KBM-7 (cell line): ENCODE results near the gene METAP1D.

Experiments used
- DNase-seq: peaks from one replicate; pipeline ENCODE4 v3.0.0-alpha.2; 2015
- in situ Hi-C: fragments of 300-500 bp; cut with MboI; formaldehyde crosslinking; loops from 2 replicates; pipeline ENCODE4 v1.14.3; 2020; ENCODE audit warnings: low sequenced_read_pairs, low pct_unique_long_range_greater_than_20kb, mixed read lengths

The METAP1D gene

DNA sequence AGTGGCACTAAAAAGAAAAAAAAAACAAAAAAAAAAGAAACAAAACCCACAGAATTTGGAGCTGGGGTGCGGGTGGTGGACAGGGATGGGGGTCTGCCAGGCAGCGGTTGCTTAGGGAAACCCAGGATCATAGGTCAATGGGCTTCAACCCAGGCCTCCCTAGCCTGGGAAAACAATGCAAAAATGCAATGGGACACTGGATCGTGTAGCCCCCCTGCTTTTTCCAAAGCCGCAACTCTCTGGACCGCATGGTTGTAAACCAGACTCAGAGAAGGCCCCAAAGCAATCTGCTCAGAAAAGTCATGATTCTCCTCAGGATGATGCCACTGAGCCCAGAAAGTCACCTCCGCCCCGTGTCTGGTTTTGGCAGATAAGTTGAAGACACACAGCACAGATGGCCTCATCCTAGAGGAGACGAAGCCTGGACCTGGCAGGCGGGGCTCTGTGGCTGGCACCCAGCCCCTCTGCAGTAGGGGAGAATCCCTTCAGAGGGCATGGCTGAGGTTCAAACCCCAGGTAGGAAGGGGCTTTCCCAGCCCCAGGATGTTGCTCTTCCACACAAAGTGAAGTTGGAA is 97.9 kb downstream of the METAP1D start:
- in situ Hi-C loops, result no loop called here

GRCh38 chr2:172098287-172098649 is 98.5 kb downstream of the METAP1D start:
- no peak for DNase-seq
- in situ Hi-C loops, result no loop called here

More for the DNA sequence above, 97.9 kb downstream of the METAP1D start:
- no peak for DNase-seq

GRCh38 chr2:172098650-172099471 is 99.1 kb downstream of the METAP1D start:
- peak; percentile 71 for DNase-seq
- in situ Hi-C loops, result no loop called here

DNA sequence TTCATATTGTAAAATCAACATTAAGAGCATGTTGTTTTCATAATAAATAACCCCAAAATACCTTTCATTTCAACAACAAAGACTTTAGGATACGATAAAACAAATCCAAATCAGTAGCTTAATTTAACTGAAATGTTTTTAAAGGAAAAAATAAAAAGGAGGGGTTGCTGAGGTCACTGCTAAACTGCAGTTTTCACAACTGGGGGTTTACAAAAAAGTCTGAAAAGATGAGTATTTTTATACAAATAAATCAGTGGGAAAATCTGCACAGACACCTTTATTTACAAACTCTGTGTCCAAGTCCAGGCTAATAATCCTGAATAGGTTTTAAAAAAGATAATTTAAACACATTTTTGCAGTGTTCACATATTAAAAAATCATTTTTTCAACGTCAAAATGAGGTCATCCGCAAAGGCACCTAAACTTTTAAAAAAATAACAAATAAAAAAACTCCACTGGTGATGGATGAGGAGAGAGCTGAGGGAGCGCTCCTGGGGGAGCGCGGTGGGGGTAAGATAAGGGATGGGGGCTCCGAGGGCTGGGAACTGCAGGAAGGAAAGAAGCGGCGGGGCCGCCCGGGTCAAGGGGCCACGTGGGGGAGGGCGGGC is 99.8 kb downstream of the METAP1D start:
- in situ Hi-C loops, result loop anchor here (25.0 kb wide), 2 partner anchors 387 to 512 kb away; no protein-coding TSS in a partner anchor
- no peak for DNase-seq

DNA sequence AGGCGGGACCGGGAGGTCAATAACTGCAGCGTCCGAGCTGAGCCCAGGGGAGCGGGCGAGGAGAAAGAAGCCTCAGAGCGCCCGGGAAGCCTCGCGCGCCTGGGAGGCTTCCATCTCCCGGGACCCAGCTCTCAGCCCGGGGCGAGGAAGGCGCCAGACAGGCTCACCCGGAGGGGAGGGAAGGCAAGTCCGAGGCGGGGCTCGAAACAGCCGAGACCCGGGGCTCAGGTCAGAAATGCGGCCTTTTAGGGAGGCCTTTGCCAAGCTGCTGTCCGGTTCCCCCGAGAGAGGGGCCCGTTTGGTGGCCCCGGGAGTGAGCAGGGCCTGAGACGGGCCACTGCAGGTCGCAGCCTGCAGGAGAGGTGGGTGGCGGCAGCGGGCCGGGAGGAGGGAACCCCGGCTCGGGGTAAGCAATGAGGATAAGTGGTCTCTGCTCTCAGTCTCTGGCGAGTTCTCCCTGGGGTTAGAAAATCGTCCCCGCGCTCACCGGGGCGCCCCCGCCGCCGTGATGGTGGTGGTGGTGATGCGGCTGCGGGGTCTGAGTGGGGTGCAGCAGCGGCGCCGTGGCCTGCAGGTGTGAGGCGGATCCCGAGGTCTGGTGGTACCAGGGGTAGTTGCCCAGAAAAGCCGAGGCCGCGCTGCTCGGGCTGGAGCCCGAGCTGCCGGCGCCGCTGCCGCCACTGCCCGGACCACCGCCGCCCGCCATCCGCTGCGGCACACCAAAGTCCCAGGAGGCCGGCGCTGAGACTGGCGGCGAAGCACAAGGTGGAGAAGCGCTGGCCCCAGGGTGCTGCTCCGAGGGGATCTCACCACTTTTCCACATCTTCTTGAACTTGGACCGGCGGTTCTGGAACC is 100.6 kb downstream of the METAP1D start:
- DNase-seq, result no peak
- in situ Hi-C loops, result loop anchor here (25.0 kb wide), 2 partner anchors 388 to 513 kb away; no protein-coding TSS in a partner anchor

GRCh38 chr2:172100935-172101820 is 101.4 kb downstream of the METAP1D start:
- no peak for DNase-seq

DNA sequence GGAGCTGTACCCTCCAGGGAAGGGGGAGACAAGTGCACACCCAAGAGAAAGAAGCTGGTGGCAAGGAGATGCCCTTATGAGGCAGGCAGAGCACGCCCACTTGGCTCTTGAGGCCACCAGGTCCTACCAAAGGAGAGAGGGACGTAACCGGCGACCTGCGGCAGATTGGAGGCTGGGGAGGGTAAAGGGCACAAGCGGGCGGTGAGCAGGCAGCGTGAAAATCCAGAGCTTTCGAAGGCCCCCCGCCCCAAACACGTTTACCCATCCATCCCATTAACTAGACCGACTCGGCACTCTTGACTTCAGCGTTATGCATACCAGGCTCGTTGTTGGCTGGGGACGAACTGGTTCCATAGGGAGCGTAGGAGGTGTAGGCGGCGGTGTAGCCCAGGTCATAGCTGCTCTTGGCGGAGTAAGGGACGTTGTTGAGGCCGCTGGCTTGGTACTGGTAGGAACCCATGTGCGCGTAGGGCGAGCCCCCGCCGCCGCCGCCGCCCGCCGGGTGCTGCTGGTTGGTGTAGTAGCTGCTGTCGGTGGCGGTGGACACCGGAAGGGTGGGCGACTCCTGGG is 102.2 kb downstream of the METAP1D start:
- peak; percentile 77 for DNase-seq
- in situ Hi-C loops, result loop anchor here (25.0 kb wide), 2 partner anchors 390 to 515 kb away; no protein-coding TSS in a partner anchor

More at GRCh38 chr2:172100935-172101820, 101.4 kb downstream of the METAP1D start:
- in situ Hi-C loops, result loop anchor here (25.0 kb wide), 2 partner anchors 389 to 514 kb away; no protein-coding TSS in a partner anchor

DNA sequence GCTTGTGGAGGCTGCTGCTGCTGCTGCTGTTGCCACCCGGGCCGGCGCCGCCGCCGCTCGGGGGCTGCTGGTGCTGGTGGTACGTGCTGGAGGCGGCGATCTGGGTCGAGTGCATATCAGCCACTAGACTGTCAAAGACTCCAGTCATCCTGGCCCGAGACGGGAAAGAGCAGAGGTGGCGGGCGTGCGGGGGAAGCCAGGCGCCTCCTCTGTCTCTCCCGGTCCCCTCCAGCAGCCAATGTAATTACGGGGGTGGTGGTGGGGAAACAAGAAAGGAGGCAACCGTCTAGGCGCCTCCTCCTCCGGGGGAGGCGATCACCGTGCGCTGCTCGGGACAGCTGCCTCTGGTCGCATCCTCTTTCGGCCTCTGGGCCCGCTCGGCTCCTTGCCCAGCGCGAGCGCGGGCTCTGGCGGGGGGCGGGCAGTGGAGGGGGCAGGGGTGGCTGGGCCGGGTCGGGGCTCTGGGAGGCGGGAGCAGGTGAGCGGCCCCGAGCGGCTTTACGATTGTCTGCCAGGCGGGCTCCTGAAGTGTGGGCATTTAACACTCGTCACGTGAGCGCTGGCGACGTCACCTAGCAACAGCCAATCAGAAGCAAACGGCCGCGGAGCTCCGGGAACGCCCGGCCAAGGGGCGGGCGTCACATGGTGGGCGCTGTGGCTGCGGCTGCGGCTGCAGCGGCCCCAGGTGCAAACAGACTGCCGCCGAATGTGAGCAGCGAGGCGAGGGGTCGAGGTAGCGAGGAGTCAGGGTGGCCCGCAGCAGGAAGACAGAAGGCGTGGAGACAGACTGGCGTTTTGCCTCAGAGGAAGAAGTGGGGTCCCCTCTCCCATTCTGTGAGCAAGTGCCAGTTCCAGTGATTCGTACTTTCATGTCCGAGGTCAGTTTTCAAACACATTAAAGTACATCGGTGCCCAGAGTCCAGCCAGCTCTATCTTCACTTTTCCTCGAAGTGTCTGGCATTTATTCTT is 102.9 kb downstream of the METAP1D start, which contains the start of gene DLX2:
Gene DLX2, minus strand, starts transcription at position 510 of the 969 bp plus-strand sequence. Its CDS starts 362 bp downstream, at position 148.
- in situ Hi-C loops, result loop anchor here (25.0 kb wide), 2 partner anchors 390 to 515 kb away; no protein-coding TSS in a partner anchor
- peak; percentile 96 for DNase-seq

DNA sequence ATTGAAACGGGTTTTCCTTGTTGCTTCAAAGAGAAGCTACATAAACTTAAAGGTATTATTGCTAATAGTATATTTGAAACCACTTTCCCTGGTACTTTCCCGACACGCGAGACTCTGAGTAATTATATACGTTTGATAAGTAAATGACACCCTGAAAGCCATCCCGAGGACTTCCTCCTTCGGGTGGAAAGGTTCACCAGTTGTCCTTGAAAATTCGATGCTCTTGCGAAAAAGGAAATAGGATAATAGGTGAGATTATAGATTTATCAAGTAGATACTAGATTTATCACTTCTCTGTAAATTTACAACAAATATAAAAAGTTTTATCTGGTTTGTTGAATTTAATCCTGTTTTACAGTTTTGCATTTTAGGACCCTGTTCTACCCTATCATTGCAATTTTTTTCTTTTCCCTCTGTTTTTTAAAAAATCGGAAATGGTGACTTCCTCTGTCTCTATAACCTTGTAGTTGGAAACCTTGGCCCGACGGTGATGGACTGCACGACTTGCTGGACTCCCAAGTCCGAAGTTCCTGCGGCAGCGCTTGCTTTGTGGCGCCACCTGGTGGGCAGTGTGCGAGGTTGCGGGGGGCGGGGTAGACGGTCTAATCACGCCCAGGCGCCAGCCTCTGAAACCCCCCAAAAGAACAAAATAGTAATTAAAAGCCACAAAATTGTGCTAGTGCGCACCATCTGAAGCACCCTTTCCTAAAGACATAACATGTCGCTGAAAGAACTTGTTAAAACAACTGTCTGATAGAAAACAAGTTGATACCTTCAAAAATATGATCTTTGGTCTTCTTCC is 103.9 kb downstream of the METAP1D start:
- in situ Hi-C loops, result loop anchor here (25.0 kb wide), 2 partner anchors 391 to 516 kb away; no protein-coding TSS in a partner anchor
- peak; percentile 86 for DNase-seq

DNA sequence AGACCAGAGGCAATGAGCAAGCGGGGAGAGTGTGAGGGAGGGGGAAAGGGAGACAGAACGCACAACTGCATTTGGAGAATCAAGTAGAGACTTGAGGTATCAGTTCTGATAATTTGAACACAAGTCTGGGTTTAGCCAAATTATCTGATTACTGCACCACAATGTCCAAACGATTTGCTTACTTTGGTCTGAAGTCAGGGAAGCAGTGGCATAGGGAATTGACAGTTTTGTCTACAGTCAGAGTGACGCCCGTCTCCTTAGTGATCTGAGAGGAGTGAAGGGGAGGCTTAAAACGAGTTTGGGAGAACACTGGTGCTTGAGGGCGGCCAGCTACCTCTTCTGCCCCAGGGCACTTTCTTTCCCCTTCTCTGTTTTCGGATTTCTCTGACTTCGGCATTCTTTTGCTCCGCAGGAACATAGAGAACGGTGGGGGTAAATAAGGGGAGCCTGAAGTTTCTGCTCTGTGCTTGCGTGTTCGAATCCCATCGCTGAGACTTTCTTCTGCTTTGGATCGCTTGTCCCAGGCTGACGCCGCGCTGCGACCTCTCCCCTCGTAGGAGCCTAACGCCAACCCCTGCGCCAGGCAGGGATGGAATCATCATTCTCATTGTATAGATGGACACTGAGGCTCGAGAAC is 105.8 kb downstream of the METAP1D start:
- DNase-seq, result no peak
- in situ Hi-C loops, result loop anchor here (25.0 kb wide), 2 partner anchors 393 to 518 kb away; no protein-coding TSS in a partner anchor

DNA sequence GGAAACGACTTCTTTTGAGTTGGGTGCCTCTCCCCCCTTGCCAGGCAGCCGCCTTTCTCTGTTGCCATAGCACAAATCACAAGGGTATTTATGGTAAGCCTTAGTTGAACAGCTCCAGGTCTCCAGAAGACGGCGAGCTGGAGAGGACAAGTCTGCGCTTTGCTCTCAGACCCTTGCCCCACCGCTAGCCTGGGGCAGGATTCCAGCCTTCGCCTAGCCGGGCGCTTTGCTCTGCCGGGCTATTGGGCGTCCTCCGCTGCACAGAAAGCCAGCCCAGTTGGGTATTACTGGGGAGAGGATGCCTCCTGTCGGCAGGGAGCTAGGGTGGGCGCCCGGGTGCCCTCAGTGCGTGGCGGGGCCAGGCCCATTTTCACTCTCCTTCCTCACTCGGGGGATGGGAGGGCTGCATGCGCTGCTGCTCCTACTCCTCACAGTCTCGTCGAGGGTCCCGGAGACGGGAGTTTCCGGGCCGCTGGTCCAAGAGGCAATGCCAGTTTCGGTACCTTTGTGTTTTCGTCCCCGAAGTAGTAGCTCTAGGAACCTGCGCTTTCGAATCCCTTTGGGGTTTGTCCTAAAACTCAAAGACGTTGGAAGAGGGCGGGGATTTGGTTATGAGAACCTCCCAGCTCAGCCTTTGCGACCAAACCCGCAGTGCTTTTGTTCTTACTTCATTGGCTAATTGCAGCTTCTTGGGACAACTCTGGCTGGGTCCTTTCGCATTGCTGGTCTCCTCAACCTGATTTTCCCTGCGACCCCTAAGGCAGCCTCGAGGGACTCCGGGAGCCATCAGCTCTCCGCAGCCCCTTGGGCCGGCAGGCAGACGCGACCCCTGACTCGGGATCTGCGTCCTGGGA is 106.6 kb downstream of the METAP1D start:
- in situ Hi-C loops, result loop anchor here (25.0 kb wide), 2 partner anchors 394 to 519 kb away; no protein-coding TSS in a partner anchor
- no peak for DNase-seq

DNA sequence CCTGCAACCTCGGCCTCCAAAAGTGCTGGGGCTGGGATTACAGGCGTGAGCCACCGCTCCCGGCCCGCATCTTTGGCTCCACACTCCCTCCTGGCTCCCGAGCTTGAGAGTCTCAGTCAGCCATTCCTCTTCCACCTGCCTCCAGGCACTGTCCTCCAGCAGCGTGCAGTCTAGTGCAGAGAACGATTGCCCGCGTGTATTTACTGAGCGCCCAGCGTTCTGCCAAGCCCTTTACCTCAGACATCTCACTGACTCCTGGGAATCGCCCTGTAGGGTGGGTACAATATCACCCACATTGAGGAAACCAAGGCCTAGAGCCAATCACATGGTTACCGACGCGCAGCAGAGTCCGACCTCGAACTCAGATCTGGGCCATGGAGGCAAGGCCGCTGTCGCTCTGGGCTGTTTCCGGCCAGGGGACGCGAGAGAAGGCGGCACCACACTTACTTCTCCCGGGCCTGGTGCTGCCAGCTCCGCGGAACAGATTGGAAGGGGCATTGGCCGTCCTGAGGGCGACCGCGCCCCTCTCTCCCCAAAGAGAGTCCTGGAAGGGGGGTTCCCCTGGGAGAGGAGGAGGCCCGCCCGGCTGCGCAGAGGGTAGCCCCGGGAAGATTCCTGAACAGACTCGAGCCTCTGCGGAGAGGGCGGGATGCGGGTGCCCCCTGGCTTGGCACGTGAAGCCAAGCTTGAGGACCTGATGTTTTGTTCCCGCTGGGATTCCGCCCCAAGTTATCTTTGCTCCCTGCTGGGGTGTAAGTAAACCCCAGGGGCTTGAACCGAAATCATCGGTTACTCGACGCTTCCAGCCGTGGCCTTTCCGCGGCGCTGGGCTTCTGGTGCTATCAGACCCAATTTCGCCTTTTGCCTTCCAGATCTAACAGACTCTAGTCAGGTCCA is 108.2 kb downstream of the METAP1D start:
- no peak for DNase-seq
- in situ Hi-C loops, result loop anchor here (25.0 kb wide), 2 partner anchors 396 to 521 kb away; no protein-coding TSS in a partner anchor

- in situ Hi-C loops, result loop anchor here (25.0 kb wide), 2 partner anchors 396 to 521 kb away; no protein-coding TSS in a partner anchor
- DNase-seq, result no peak
Measured at GRCh38 chr2:172108587-172108930, 108.8 kb downstream of the METAP1D start.
